H9 (cell line): ENCODE measurements around the gene VASH1. TPM values are rescaled to one million over a fixed set of nuclear protein-coding genes. Genes with fewer than 3 reads are reported as not detected.

Source experiments
- DNase-seq: peaks from one replicate; pipeline ENCODE4 v3.0.0-alpha.2; 2017
- H2AFZ ChIP-seq: one replicate; pipeline ENCODE4 v1.6.1; 2013; ENCODE audit warnings: mild to moderate bottlenecking, low read length, control low read depth, moderate library complexity
- H2AK5ac ChIP-seq: 2 replicates; pipeline ENCODE4 v1.6.1; 2013; ENCODE audit warnings: low read length, control low read depth, mixed read lengths; ENCODE audit not compliant: insufficient read length
- H2BK120ac ChIP-seq: one replicate; pipeline ENCODE4 v1.6.1; 2013; ENCODE audit warnings: low read depth, mild to moderate bottlenecking, low read length, control low read depth, inconsistent platforms; ENCODE audit not compliant: poor library complexity, severe bottlenecking
- H2BK12ac ChIP-seq: 2 replicates; pipeline ENCODE4 v1.6.1; 2013; ENCODE audit warnings: low read length, control low read depth, mixed read lengths, low read depth; ENCODE audit not compliant: insufficient read length
- H2BK15ac ChIP-seq: 2 replicates; pipeline ENCODE4 v1.6.1; 2013; ENCODE audit warnings: low read depth, low read length, control low read depth
- H2BK20ac ChIP-seq: one replicate; pipeline ENCODE4 v1.6.1; 2013; ENCODE audit warnings: low read depth, mild to moderate bottlenecking, low read length, control low read depth, inconsistent platforms; ENCODE audit not compliant: poor library complexity, severe bottlenecking
- H2BK5ac ChIP-seq: 2 replicates; pipeline ENCODE4 v1.6.1; 2013; ENCODE audit warnings: low read length, control low read depth, mixed read lengths; ENCODE audit not compliant: insufficient read length
- H3K14ac ChIP-seq: 2 replicates; pipeline ENCODE4 v1.6.1; 2013; ENCODE audit warnings: low read length, control low read depth; ENCODE audit not compliant: insufficient read depth
- H3K18ac ChIP-seq: 2 replicates; pipeline ENCODE4 v1.6.1; 2013; ENCODE audit warnings: low read depth, mild to moderate bottlenecking, mixed read lengths, low read length, control low read depth; ENCODE audit not compliant: insufficient read length
- H3K23ac ChIP-seq: 2 replicates; pipeline ENCODE4 v1.6.1; 2013; ENCODE audit warnings: low read length, control low read depth, mixed read lengths, low read depth; ENCODE audit not compliant: insufficient read length
- H3K23me2 ChIP-seq: 2 replicates; pipeline ENCODE4 v1.6.1; 2013; ENCODE audit warnings: low read depth, mild to moderate bottlenecking, mixed read lengths, low read length, control low read depth; ENCODE audit not compliant: insufficient read length, poor library complexity, severe bottlenecking
- H3K27ac ChIP-seq: 2 replicates; pipeline ENCODE4 v1.5.1; 2013; ENCODE audit warnings: low read length, control low read depth, mixed read lengths, low read depth; ENCODE audit not compliant: insufficient read length
- H3K27me3 ChIP-seq: 2 replicates; pipeline ENCODE4 v1.6.1; 2013; ENCODE audit warnings: low read length, control low read depth, inconsistent platforms; ENCODE audit not compliant: insufficient read depth
- H3K4ac ChIP-seq: 2 replicates; pipeline ENCODE4 v1.6.1; 2013; ENCODE audit warnings: low read depth, mild to moderate bottlenecking, control low read depth, inconsistent platforms, low read length, moderate library complexity
- H3K4me1 ChIP-seq: 2 replicates; pipeline ENCODE4 v1.6.1; 2013; ENCODE audit warnings: low read length, control low read depth, inconsistent platforms; ENCODE audit not compliant: insufficient read depth
- H3K4me2 ChIP-seq: 2 replicates; pipeline ENCODE4 v1.6.1; 2013; ENCODE audit warnings: low read length, control low read depth, mixed read lengths; ENCODE audit not compliant: insufficient read length, insufficient read depth
- H3K56ac ChIP-seq: 2 replicates; pipeline ENCODE4 v1.6.1; 2013; ENCODE audit warnings: low read depth, mild to moderate bottlenecking, mixed read lengths, low read length, control low read depth; ENCODE audit not compliant: insufficient read length
- H3K79me1 ChIP-seq: 2 replicates; pipeline ENCODE4 v1.6.1; 2013; ENCODE audit warnings: low read depth, mild to moderate bottlenecking, moderate library complexity, low read length, control low read depth, inconsistent platforms; ENCODE audit not compliant: insufficient read depth, poor library complexity, severe bottlenecking
- H3K79me2 ChIP-seq: 2 replicates; pipeline ENCODE4 v1.6.1; 2013; ENCODE audit warnings: low read length, control low read depth, inconsistent platforms; ENCODE audit not compliant: insufficient read depth
- H3K9ac ChIP-seq: 2 replicates; pipeline ENCODE4 v1.6.1; 2013; ENCODE audit warnings: low read length, control low read depth, mixed read lengths; ENCODE audit not compliant: insufficient read length; ENCODE audit errors: extremely low read depth
- H3K9me3 ChIP-seq: one replicate; pipeline ENCODE4 v1.6.1; 2013; ENCODE audit warnings: low read depth, low read length, inconsistent platforms; ENCODE audit not compliant: control insufficient read depth
- H3T11ph ChIP-seq: one replicate; pipeline ENCODE4 v1.6.1; 2013; ENCODE audit warnings: mild to moderate bottlenecking, low read length, control low read depth, inconsistent platforms
- H4K20me1 ChIP-seq: one replicate; pipeline ENCODE4 v1.6.1; 2013; ENCODE audit not compliant: control insufficient read depth, insufficient read length, insufficient read depth
- H4K5ac ChIP-seq: 2 replicates; pipeline ENCODE4 v1.6.1; 2013; ENCODE audit warnings: low read depth, mild to moderate bottlenecking, mixed read lengths, low read length, control low read depth; ENCODE audit not compliant: insufficient read length
- H4K8ac ChIP-seq: replicated peaks from 2 replicates; pipeline ENCODE4 v1.6.1; 2013; ENCODE audit warnings: low read length, control low read depth, mixed read lengths, low read depth; ENCODE audit not compliant: insufficient read length
- H4K91ac ChIP-seq: 2 replicates; pipeline ENCODE4 v1.6.1; 2013; ENCODE audit warnings: low read depth, mild to moderate bottlenecking, moderate library complexity, mixed read lengths, low read length, control low read depth; ENCODE audit not compliant: insufficient read length
- H3K27ac Mint-ChIP-seq, 3 experiments: 2 replicates in 2 of 3; 3 replicates in 1 of 3; pipeline ENCODE4 v1.8.0; 2020 to 2021; ENCODE audit warnings: mixed read lengths in 3 of 3, mild to moderate bottlenecking in 1 of 3, moderate library complexity in 1 of 3
- H3K27me3 Mint-ChIP-seq: 2 replicates; pipeline ENCODE4 v1.8.0; 2021; ENCODE audit warnings: low read depth, mild to moderate bottlenecking, moderate library complexity, mixed read lengths
- H3K36me3 Mint-ChIP-seq, 3 experiments: 2 replicates in 2 of 3; 3 replicates in 1 of 3; pipeline ENCODE4 v1.8.0; 2020 to 2021; ENCODE audit warnings: low read depth in 3 of 3, mixed read lengths in 3 of 3; ENCODE audit not compliant: insufficient read depth in 1 of 3
- H3K4me1 Mint-ChIP-seq, 2 experiments: 2 replicates each; pipeline ENCODE4 v1.8.0; 2020; ENCODE audit warnings: mixed read lengths in 2 of 2
- H3K4me3 Mint-ChIP-seq, 2 experiments: 2 replicates in 1 of 2; 3 replicates in 1 of 2; pipeline ENCODE4 v1.8.0; 2020 to 2021; ENCODE audit warnings: mild to moderate bottlenecking in 2 of 2, mixed read lengths in 2 of 2, moderate library complexity in 1 of 2
- H3K9me3 Mint-ChIP-seq, 2 experiments: 2 replicates in 1 of 2; 3 replicates in 1 of 2; pipeline ENCODE4 v1.8.0; 2020; ENCODE audit warnings: mild to moderate bottlenecking in 2 of 2, mixed read lengths in 2 of 2, moderate library complexity in 1 of 2
- CTCF ChIP-seq: fragments of 200-600 bp; sonication (generic); conservative IDR thresholded peaks from 3 replicates; pipeline ENCODE4 v1.8.0; 2021; ENCODE audit warnings: antibody characterized with exemption, mild to moderate bottlenecking
- WGBS: extraction: QIAGEN DNeasy Blood & Tissue Kit; methylation state at CpG from one replicate; pipeline ENCODE4 v1.1.7; 2013; ENCODE audit warnings: missing lambda C conversion rate, low lambda C conversion rate, mixed read lengths; ENCODE audit not compliant: insufficient read length; ENCODE audit errors: extremely low coverage; 5-methylcytosine and 5-hydroxymethylcytosine counted together
- total RNA-seq: library from RNA; stranded (reverse); gene quantifications from 2 replicates; pipeline ENCODE4 v1.2.1, GENCODE V29; 2021

The VASH1 gene
- total RNA-seq, 1 experiment from 2014 or later, result 5.8 TPM

GRCh38 chr14:76756371-76756750, 4.9 kb upstream of the VASH1 start:
- peaks cover 6% of the 10 kb centered on the region in 2 experiments for H3K4me1 Mint-ChIP-seq
- no peak overlapping the region for H3K18ac ChIP-seq
- no peak overlapping the region for H3K27ac Mint-ChIP-seq
- H3K4me2 ChIP-seq, result no peak overlapping the region
- no peak overlapping the region for H3K27ac ChIP-seq
- H3K9ac ChIP-seq, result no peak overlapping the region
- H2AFZ ChIP-seq, result no peak overlapping the region
- no peak overlapping the region for H3T11ph ChIP-seq
- no peak overlapping the region for H3K4me3 Mint-ChIP-seq
- no peaks in the 10 kb centered on the region for H3K79me1 ChIP-seq
- H4K5ac ChIP-seq, result no peak overlapping the region
- no peak overlapping the region for H2BK12ac ChIP-seq
- no peaks in the 10 kb centered on the region for H4K20me1 ChIP-seq
- TF ChIP-seq CTCF, result no peak
- no peaks in the 10 kb centered on the region for H3K4me1 ChIP-seq
- no peak overlapping the region for H2BK5ac ChIP-seq
- H2BK20ac ChIP-seq, result no peak overlapping the region
- H4K8ac ChIP-seq, result no peak overlapping the region
- no peaks in the 10 kb centered on the region for H3K79me2 ChIP-seq
- H3K56ac ChIP-seq, result no peak overlapping the region
- H4K91ac ChIP-seq, result no peak overlapping the region
- DNase-seq, result no peak
- WGBS, result no CpG with 5 or more reads among the region's 6 CpGs
- H3K23ac ChIP-seq, result no peak overlapping the region
- H3K9me3 Mint-ChIP-seq, result peaks cover under 1 to 1% of the 10 kb centered on the region in 2 experiments; a peak in 1 of 5 replicates
- no peak overlapping the region for H3K14ac ChIP-seq
- H3K27me3 Mint-ChIP-seq, result peaks cover 55% of the 10 kb centered on the region
- no peaks in the 10 kb centered on the region for H3K9me3 ChIP-seq
- H3K4ac ChIP-seq, result no peak overlapping the region
- no peak overlapping the region for H2BK120ac ChIP-seq
- peaks cover 13% of the 10 kb centered on the region; the same call in 1 of the 2 replicates for H3K27me3 ChIP-seq
- H2BK15ac ChIP-seq, result no peak overlapping the region
- H2AK5ac ChIP-seq, result no peak overlapping the region
- H3K23me2 ChIP-seq, result peaks cover 4% of the 10 kb centered on the region
- H3K36me3 Mint-ChIP-seq, result peaks cover 0 to 1% (median 0%) of the 10 kb centered on the region in 3 experiments; a peak in 2 of 7 replicates
